NCI-H2107 (cell line): ENCODE results near the gene CYB561D1.

ENCODE experiments used
- DNase-seq: peaks from one replicate; lab custom pipeline; 2025; lab: John Stamatoyannopoulos, UW

The CYB561D1 gene

GRCh38 chr1:109501644-109502363 lies 7.9 kb downstream of the CYB561D1 start:
- no peak for DNase-seq

- DNase-seq: no peak
Observed at GRCh38 chr1:109502364-109502851, 8.5 kb downstream of the CYB561D1 start.

- no peak for DNase-seq
Observed at GRCh38 chr1:109503935-109504334, 10.0 kb downstream of the CYB561D1 start.

GRCh38 chr1:109504974-109505373 lies 11.1 kb downstream of the CYB561D1 start:
- no peak for DNase-seq

- no peak for DNase-seq
Observed at GRCh38 chr1:109508001-109508872, 14.3 kb downstream of the CYB561D1 start.

GRCh38 chr1:109508873-109509175 lies 14.9 kb downstream of the CYB561D1 start:
- DNase-seq: no peak

- no peak for DNase-seq
Observed at GRCh38 chr1:109509176-109510134, 15.6 kb downstream of the CYB561D1 start, which contains the start of gene AMIGO1. AMIGO1 (minus strand) TSS chr1:109509727; CDS start chr1:109508912, 815 bp downstream.

GRCh38 chr1:109513110-109513710 lies 19.3 kb downstream of the CYB561D1 start:
- no peak for DNase-seq

GRCh38 chr1:109514846-109515245 lies 21.0 kb downstream of the CYB561D1 start:
- DNase-seq: no peak

- DNase-seq: no peak
Observed at GRCh38 chr1:109516872-109517271, 23.0 kb downstream of the CYB561D1 start.

GRCh38 chr1:109517337-109517736 lies 23.4 kb downstream of the CYB561D1 start:
- no peak for DNase-seq

- DNase-seq: no peak
Observed at GRCh38 chr1:109521002-109521951, 27.4 kb downstream of the CYB561D1 start.

- no peak for DNase-seq
Observed at GRCh38 chr1:109522026-109522425, 28.1 kb downstream of the CYB561D1 start.

- DNase-seq: no peak
Observed at GRCh38 chr1:109523706-109524105, 29.8 kb downstream of the CYB561D1 start.

- no peak for DNase-seq
Observed at GRCh38 chr1:109527098-109527811, 33.4 kb downstream of the CYB561D1 start.

GRCh38 chr1:109527846-109528695 lies 34.2 kb downstream of the CYB561D1 start:
- DNase-seq: no peak

GRCh38 chr1:109528712-109529111 lies 34.8 kb downstream of the CYB561D1 start:
- DNase-seq: no peak

- DNase-seq: no peak
Observed at GRCh38 chr1:109529881-109530456, 36.1 kb downstream of the CYB561D1 start.
